Endometrial microvascular endothelial cells (primary cell): ENCODE data around the gene PRPSAP1. TPM values are rescaled to one million over a fixed set of nuclear protein-coding genes. Genes with fewer than 3 reads are reported as not detected.

Experiments
- in situ Hi-C: cut with HindIII; loops from 2 replicates; pipeline ENCODE4 v1.10.0; 2017; ENCODE audit warnings: low sequenced_read_pairs, low pct_unique_long_range_greater_than_20kb; ENCODE audit errors: inconsistent ontology term
- total RNA-seq: library from RNA; depleted of rRNA; stranded (reverse); fragments of >200 nt; gene quantifications from one replicate; pipeline ENCODE4 v1.2.3, GENCODE V29; 2015; ENCODE audit errors: inconsistent ontology term

The PRPSAP1 gene
- total RNA-seq, 1 donor from 2014 or later: 70.8 TPM

- in situ Hi-C loops: no loop called here
Observed at GRCh38 chr17:76384222-76384986, 30.7 kb upstream of the PRPSAP1 start, which contains the start of gene SPHK1. Gene SPHK1 (plus strand): TSS chr17:76384609. CDS start chr17:76385645, 1,036 bp downstream.

GRCh38 chr17:76383546-76384221 lies 30.0 kb upstream of the PRPSAP1 start:
- in situ Hi-C loops: no loop called here

- in situ Hi-C loops: no loop called here
Observed at GRCh38 chr17:76382803-76383545, 29.3 kb upstream of the PRPSAP1 start.

- in situ Hi-C loops: no loop called here
Observed at GRCh38 chr17:76382351-76382802, 28.7 kb upstream of the PRPSAP1 start.

GRCh38 chr17:76381633-76382350 lies 28.1 kb upstream of the PRPSAP1 start:
- in situ Hi-C loops: no loop called here

- in situ Hi-C loops: no loop called here
Observed at GRCh38 chr17:76379646-76380376, 26.1 kb upstream of the PRPSAP1 start.

- in situ Hi-C loops: no loop called here
Observed at GRCh38 chr17:76379275-76379641, 25.5 kb upstream of the PRPSAP1 start.

GRCh38 chr17:76378548-76379274 lies 25.0 kb upstream of the PRPSAP1 start:
- in situ Hi-C loops: no loop called here

- in situ Hi-C loops: no loop called here
Observed at GRCh38 chr17:76376318-76377133, 22.8 kb upstream of the PRPSAP1 start.

- in situ Hi-C loops: no loop called here
Observed at GRCh38 chr17:76371656-76372628, 18.2 kb upstream of the PRPSAP1 start.

GRCh38 chr17:76370261-76370993 lies 16.7 kb upstream of the PRPSAP1 start:
- in situ Hi-C loops: no loop called here

- in situ Hi-C loops: no loop called here
Observed at GRCh38 chr17:76369804-76370203, 16.1 kb upstream of the PRPSAP1 start.

- in situ Hi-C loops: no loop called here
Observed at GRCh38 chr17:76369379-76369778, 15.7 kb upstream of the PRPSAP1 start.

GRCh38 chr17:76368545-76368944 lies 14.8 kb upstream of the PRPSAP1 start:
- in situ Hi-C loops: no loop called here

- in situ Hi-C loops: no loop called here
Observed at GRCh38 chr17:76367642-76368041, 13.9 kb upstream of the PRPSAP1 start.
